B cell (primary cell): Measurements from ENCODE around the gene BHMT2. TPM values are rescaled to one million over a fixed set of nuclear protein-coding genes. Genes with fewer than 3 reads are reported as not detected.

Experiments
- ATAC-seq: fragments of 200-7000 bp; cut with Tn5 transposase; one replicate; pipeline ENCODE4 v1.10.0; 2021; ENCODE audit warnings: low read depth, mild to moderate bottlenecking, moderate number of reproducible peaks, moderate library complexity
- CTCF ChIA-PET: fragments of 350-600 bp; sonication (Branson Sonifier 250); formaldehyde crosslinking; loops from one replicate; lab custom pipeline; 2021; ENCODE audit warnings: antibody characterized with exemption, inconsistent platforms; lab: Charles Lee
- POLR2A ChIA-PET: fragments of 350-600 bp; sonication (Branson Sonifier 250); formaldehyde crosslinking; loops from one replicate; lab custom pipeline; 2021; ENCODE audit warnings: antibody characterized with exemption; lab: Charles Lee
- DNase-seq: peaks from one replicate; pipeline ENCODE4 v3.0.0; 2013
- H2AFZ ChIP-seq: 2 replicates; pipeline ENCODE4 v1.6.1; 2012; ENCODE audit warnings: mild to moderate bottlenecking, low read depth, low read length; ENCODE audit not compliant: insufficient read depth, poor library complexity, severe bottlenecking
- H3K27ac ChIP-seq, 2 donors: 1 replicate in 1 of 2; 2 replicates in 1 of 2; pipeline ENCODE4 v1.5.1; 2012 to 2013; ENCODE audit warnings: low read length in 2 of 2, mild to moderate bottlenecking in 2 of 2, moderate library complexity in 1 of 2
- H3K27me3 ChIP-seq, 4 experiments: fragments of 200-600 bp in 1 of 4; sonication (generic) in 1 of 4; replicated peaks in 1 of 4; 1 replicate in 2 of 4; 2 replicates in 2 of 4; pipeline versions ENCODE4 v1.6.1 to v1.7.0; 2013 to 2016; ENCODE audit warnings: low read length in 3 of 4, mild to moderate bottlenecking in 2 of 4, mixed read lengths in 1 of 4, moderate library complexity in 1 of 4; ENCODE audit not compliant: insufficient read depth in 4 of 4, control insufficient read depth in 3 of 4; ENCODE audit errors: control extremely low read depth in 1 of 4
- H3K36me3 ChIP-seq, 2 experiments: replicated peaks in 1 of 2; 1 replicate in 1 of 2; 2 replicates in 1 of 2; pipeline versions ENCODE4 v1.6.1 to v1.7.1; 2013; ENCODE audit warnings: low read length in 1 of 2; ENCODE audit not compliant: insufficient read depth in 2 of 2, control insufficient read depth in 1 of 2; ENCODE audit errors: control extremely low read depth in 1 of 2, extremely low read depth in 1 of 2
- H3K4me1 ChIP-seq, 2 donors: fragments of 200-600 bp in 1 of 2; sonication (generic) in 1 of 2; 1 replicate in 1 of 2; 2 replicates in 1 of 2; pipeline versions ENCODE4 v1.5.1 to v1.6.1; 2013 to 2017; ENCODE audit warnings: low read length in 2 of 2; ENCODE audit not compliant: control insufficient read depth in 2 of 2, insufficient read depth in 2 of 2
- H3K4me2 ChIP-seq: replicated peaks from 2 replicates; pipeline ENCODE3; 2012; ENCODE audit warnings: mild to moderate bottlenecking, low read depth, low read length; ENCODE audit not compliant: poor library complexity, severe bottlenecking
- H3K4me3 ChIP-seq, 5 experiments: fragments of 200-600 bp in 1 of 5; sonication (generic) in 1 of 5; 1 replicate in 3 of 5; 2 replicates in 2 of 5; pipeline versions ENCODE4 v1.5.1 to v1.7.0; 2011 to 2016; ENCODE audit warnings: low read length in 4 of 5, mild to moderate bottlenecking in 4 of 5, low read depth in 2 of 5, control low read depth in 1 of 5, moderate library complexity in 1 of 5; ENCODE audit not compliant: insufficient read depth in 1 of 5; ENCODE audit errors: control extremely low read depth in 1 of 5, extremely low read depth in 1 of 5
- H3K79me2 ChIP-seq: fragments of 200-600 bp; sonication (generic); one replicate; pipeline ENCODE4 v1.6.0; 2016; ENCODE audit warnings: low read length; ENCODE audit not compliant: control insufficient read depth, insufficient read depth
- H3K9ac ChIP-seq: fragments of 200-600 bp; sonication (generic); 2 replicates; pipeline ENCODE4 v1.6.1; 2017; ENCODE audit warnings: mild to moderate bottlenecking, low read length, moderate library complexity
- H3K9me3 ChIP-seq, 3 donors: one replicate each; pipeline versions ENCODE4 v1.6.1 to v1.7.1; 2013; ENCODE audit warnings: low read length in 2 of 3; ENCODE audit not compliant: control insufficient read depth in 2 of 3, insufficient read depth in 1 of 3; ENCODE audit errors: control extremely low read depth in 1 of 3
- H4K20me1 ChIP-seq: 2 replicates; pipeline ENCODE4 v1.6.0; 2012; ENCODE audit warnings: mild to moderate bottlenecking, low read length; ENCODE audit not compliant: insufficient read depth, control insufficient read depth, poor library complexity, severe bottlenecking
- H3K27ac Mint-ChIP-seq: one replicate; pipeline ENCODE4 v1.8.0; 2021; ENCODE audit warnings: mixed read lengths
- H3K27me3 Mint-ChIP-seq: one replicate; pipeline ENCODE4 v1.8.0; 2021; ENCODE audit warnings: mixed read lengths
- H3K4me1 Mint-ChIP-seq: one replicate; pipeline ENCODE4 v1.8.0; 2021; ENCODE audit warnings: mixed read lengths
- H3K4me3 Mint-ChIP-seq: one replicate; pipeline ENCODE4 v1.8.0; 2021; ENCODE audit warnings: mixed read lengths
- H3K9me3 Mint-ChIP-seq: one replicate; pipeline ENCODE4 v1.8.0; 2022; ENCODE audit warnings: mixed read lengths; ENCODE audit not compliant: insufficient read depth
- EZH2 ChIP-seq: IDR thresholded peaks from 2 replicates; pipeline ENCODE4 v1.6.1; 2012; ENCODE audit warnings: borderline replicate concordance, low read depth, mild to moderate bottlenecking, moderate library complexity, low read length; ENCODE audit not compliant: insufficient read depth, poor library complexity, severe bottlenecking
- WGBS: methylation state at CpG from one replicate; pipeline ENCODE4 v1.1.5; 2013; ENCODE audit warnings: missing lambda C conversion rate; ENCODE audit not compliant: insufficient coverage; 5-methylcytosine and 5-hydroxymethylcytosine counted together
- intact Hi-C: fragments of 100-400 bp; cut with micrococcal nuclease; formaldehyde crosslinking; loops from one replicate; pipeline ENCODE4 v1.10.0; 2022
- polyA plus RNA-seq: library from polyadenylated mRNA; depleted of rRNA; stranded (reverse); fragments of >200 nt; gene quantifications from 2 replicates; pipeline ENCODE4 v1.2.3, GENCODE V29; 2012
- total RNA-seq, 2 donors: library from RNA; stranded (reverse); fragments of 120-200 nt in 1 of 2; gene quantifications; 1 replicate in 1 of 2; 2 replicates in 1 of 2; pipeline versions ENCODE4 v1.2.3 to v1.2.4, GENCODE V29; 2013 to 2022
- TF ChIP-seq, protein P1 (sequence below): fragments of 200-600 bp; IDR thresholded peaks from one replicate; pipeline ENCODE4 v1.8.0; 2022; ENCODE audit warnings: antibody characterized with exemption, mild to moderate bottlenecking

Gene BHMT2
- total and polyA plus RNA-seq, 2 donors (not counting 1 experiment from before 2014, with no cell fraction given) = not detected

- 82% methylated on average over 4 of the region's 5 CpGs for WGBS
- H3K79me2 ChIP-seq = no peaks in the 10 kb centered on the region
- H3K4me1 ChIP-seq = no peaks in the 10 kb centered on the region
- H2AFZ ChIP-seq = no peak overlapping the region
- no peaks in the 10 kb centered on the region for H3K36me3 ChIP-seq
- Mint-ChIP-seq H3K4me1 (no peaks in the 10 kb centered on the region), H3K9me3 (no peaks in the 10 kb centered on the region), H3K27ac (no peak overlapping the region), H3K4me3 (no peak overlapping the region), H3K27me3 (peaks cover 62% of the 10 kb centered on the region)
- no peak overlapping the region for H3K4me3 ChIP-seq
- H3K9me3 ChIP-seq = no peaks in the 10 kb centered on the region
- no peak for TF ChIP-seq EZH2
- TF ChIP-seq, protein P1, sequence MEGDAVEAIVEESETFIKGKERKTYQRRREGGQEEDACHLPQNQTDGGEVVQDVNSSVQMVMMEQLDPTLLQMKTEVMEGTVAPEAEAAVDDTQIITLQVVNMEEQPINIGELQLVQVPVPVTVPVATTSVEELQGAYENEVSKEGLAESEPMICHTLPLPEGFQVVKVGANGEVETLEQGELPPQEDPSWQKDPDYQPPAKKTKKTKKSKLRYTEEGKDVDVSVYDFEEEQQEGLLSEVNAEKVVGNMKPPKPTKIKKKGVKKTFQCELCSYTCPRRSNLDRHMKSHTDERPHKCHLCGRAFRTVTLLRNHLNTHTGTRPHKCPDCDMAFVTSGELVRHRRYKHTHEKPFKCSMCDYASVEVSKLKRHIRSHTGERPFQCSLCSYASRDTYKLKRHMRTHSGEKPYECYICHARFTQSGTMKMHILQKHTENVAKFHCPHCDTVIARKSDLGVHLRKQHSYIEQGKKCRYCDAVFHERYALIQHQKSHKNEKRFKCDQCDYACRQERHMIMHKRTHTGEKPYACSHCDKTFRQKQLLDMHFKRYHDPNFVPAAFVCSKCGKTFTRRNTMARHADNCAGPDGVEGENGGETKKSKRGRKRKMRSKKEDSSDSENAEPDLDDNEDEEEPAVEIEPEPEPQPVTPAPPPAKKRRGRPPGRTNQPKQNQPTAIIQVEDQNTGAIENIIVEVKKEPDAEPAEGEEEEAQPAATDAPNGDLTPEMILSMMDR = no peak
- CTCF ChIA-PET = no interaction called here
- POLR2A ChIA-PET = no interaction called here
- H3K27me3 ChIP-seq = peaks cover 0 to 39% (median 16%) of the 10 kb centered on the region in 4 experiments
- intact Hi-C loops = loop anchor here (5.0 kb wide), 1 partner anchor 130 kb away; no protein-coding TSS in a partner anchor
- ATAC-seq (no peak), DNase-seq (no peak)
- no peaks in the 10 kb centered on the region for H4K20me1 ChIP-seq
- H3K27ac ChIP-seq = no peak overlapping the region
- H3K9ac ChIP-seq = no peak overlapping the region
- no peak overlapping the region for H3K4me2 ChIP-seq
Observed at GRCh38 chr5:79112703-79113058, 43.1 kb downstream of the BHMT2 start.

GRCh38 chr5:79119486-79119885 lies 49.9 kb downstream of the BHMT2 start:
- no peak overlapping the region for H3K27ac ChIP-seq
- CTCF ChIA-PET = no interaction called here
- no peaks in the 10 kb centered on the region for H3K4me1 Mint-ChIP-seq

More at GRCh38 chr5:79119486-79119885, 49.9 kb downstream of the BHMT2 start:
- no peak overlapping the region for H3K4me3 ChIP-seq
- H3K4me2 ChIP-seq = no peak overlapping the region
- Mint-ChIP-seq H3K27me3 (peaks cover 29% of the 10 kb centered on the region), H3K9me3 (no peaks in the 10 kb centered on the region), H3K27ac (no peak overlapping the region), H3K4me3 (no peak overlapping the region)
- H3K36me3 ChIP-seq = no peaks in the 10 kb centered on the region
- no peak overlapping the region for H3K9ac ChIP-seq
- no peak for TF ChIP-seq EZH2
- TF ChIP-seq, protein P1 = no peak
- ATAC-seq (no peak), DNase-seq (no peak)
- WGBS = no CpG with 5 or more reads among the region's 4 CpGs
- POLR2A ChIA-PET = no interaction called here
- intact Hi-C loops = no loop called here
- no peak overlapping the region for H2AFZ ChIP-seq
- peaks cover 0 to 4% (median 0%) of the 10 kb centered on the region in 3 donors for H3K9me3 ChIP-seq
- H3K79me2 ChIP-seq = no peaks in the 10 kb centered on the region
- no peaks in the 10 kb centered on the region for H3K4me1 ChIP-seq
- no peaks in the 10 kb centered on the region for H4K20me1 ChIP-seq
- peaks cover 0 to 2% (median under 1%) of the 10 kb centered on the region in 4 experiments for H3K27me3 ChIP-seq
